H7 (cell line): ENCODE measurements around the gene CSTF2T. TPM values are rescaled to one million over a fixed set of nuclear protein-coding genes. Genes with fewer than 3 reads are reported as not detected.

Experiments used
- DNase-seq: peaks from one replicate; pipeline ENCODE4 v3.0.0; 2012
- H3K27me3 ChIP-seq: 2 replicates; pipeline ENCODE4 v1.6.0; 2011; ENCODE audit warnings: mild to moderate bottlenecking, low read length; ENCODE audit not compliant: control insufficient read depth, insufficient read depth
- H3K36me3 ChIP-seq: replicated peaks from 2 replicates; pipeline ENCODE4 v1.5.1; 2011; ENCODE audit warnings: low read length; ENCODE audit not compliant: control insufficient read depth, insufficient read depth
- H3K4me3 ChIP-seq: 2 replicates; pipeline ENCODE4 v1.5.1; 2011; ENCODE audit warnings: low read depth, mild to moderate bottlenecking, control low read depth, low read length, moderate library complexity; ENCODE audit not compliant: insufficient read depth
- total RNA-seq: library from RNA; depleted of rRNA; stranded (reverse); fragments of >200 nt; shearing (Covaris generic); gene quantifications from 2 replicates; pipeline ENCODE4 v1.2.3, GENCODE V29; 2014

The CSTF2T gene
- total RNA-seq, 1 experiment from 2014 or later = 25.6 TPM

- Histone ChIP-seq H3K4me3 (no peak overlapping the region), H3K36me3 (no peaks in the 10 kb centered on the region), H3K27me3 (no peaks in the 10 kb centered on the region; the same call in 1 of the 2 replicates)
- no peak for DNase-seq
Measured at GRCh38 chr10:51683031-51683691, 16.2 kb downstream of the CSTF2T start.

DNA sequence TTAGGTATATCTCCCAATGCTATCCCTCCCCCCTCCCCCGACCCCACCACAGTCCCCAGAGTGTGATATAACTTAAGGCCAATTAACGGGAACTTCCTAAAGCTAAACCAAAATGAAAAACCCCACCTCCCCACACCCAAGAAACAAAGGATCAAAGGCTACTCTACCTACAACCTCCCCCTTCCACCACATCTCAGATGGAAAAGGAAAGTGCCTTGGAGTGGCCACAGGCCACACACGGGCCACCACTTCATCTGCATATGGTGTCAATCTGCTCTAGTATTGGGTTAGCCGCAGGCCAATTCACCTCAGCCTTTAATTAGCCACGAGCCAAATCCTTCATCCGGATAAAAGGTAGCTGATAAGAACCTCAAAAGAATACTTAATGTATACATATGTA, 19.6 kb downstream of the CSTF2T start:
- H3K27me3 ChIP-seq = no peaks in the 10 kb centered on the region; the same call in 1 of the 2 replicates
- H3K36me3 ChIP-seq = no peaks in the 10 kb centered on the region
- H3K4me3 ChIP-seq = no peak overlapping the region
- DNase-seq = no peak

DNA sequence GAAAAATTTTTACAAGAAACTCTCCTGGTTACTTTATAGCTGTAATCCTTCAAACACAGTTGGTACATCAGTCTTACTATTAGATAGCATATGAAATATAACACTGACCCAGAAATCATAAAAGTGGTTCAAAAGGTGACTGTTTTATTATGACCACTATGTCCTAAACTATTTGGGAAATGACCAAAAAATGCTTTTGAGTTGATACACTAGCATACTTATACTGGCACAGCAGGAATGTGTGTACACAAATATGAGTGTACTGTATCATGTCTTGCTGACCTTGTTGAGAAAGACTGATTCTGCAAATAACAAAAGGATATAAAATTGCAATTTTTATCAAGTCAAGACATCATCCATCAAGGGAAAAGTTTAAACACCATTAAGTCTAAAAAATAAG, 24.3 kb downstream of the CSTF2T start:
- Histone ChIP-seq H3K36me3 (no peaks in the 10 kb centered on the region), H3K4me3 (no peak overlapping the region), H3K27me3 (no peaks in the 10 kb centered on the region)
- no peak for DNase-seq

GRCh38 chr10:51672039-51672535, 27.3 kb downstream of the CSTF2T start:
- Histone ChIP-seq H3K36me3 (no peaks in the 10 kb centered on the region), H3K4me3 (no peak overlapping the region), H3K27me3 (no peaks in the 10 kb centered on the region)
- no peak for DNase-seq

- H3K27me3 ChIP-seq = no peaks in the 10 kb centered on the region
- no peaks in the 10 kb centered on the region for H3K36me3 ChIP-seq
- no peak for DNase-seq
- no peak overlapping the region for H3K4me3 ChIP-seq
Measured at GRCh38 chr10:51669041-51669440, 30.4 kb downstream of the CSTF2T start.

DNA sequence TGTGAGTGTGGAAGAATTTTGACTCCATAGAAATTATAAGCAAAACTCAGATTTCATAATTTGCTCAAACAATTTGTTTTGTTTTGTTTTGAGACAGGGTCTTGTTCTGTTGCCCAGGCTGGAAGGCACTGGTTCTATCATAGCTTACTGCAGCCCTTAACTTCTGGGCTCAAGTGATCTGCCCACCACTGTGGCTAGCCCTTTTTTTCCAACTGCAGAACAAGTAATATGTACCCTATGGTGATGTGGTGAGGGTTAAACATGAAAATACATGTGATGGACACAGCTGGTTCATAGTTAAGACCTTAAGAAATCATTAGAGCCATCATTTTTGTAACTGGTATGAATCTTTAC, 31.1 kb downstream of the CSTF2T start:
- no peak overlapping the region for H3K4me3 ChIP-seq
- no peak for DNase-seq
- no peaks in the 10 kb centered on the region for H3K27me3 ChIP-seq
- no peaks in the 10 kb centered on the region for H3K36me3 ChIP-seq

DNA sequence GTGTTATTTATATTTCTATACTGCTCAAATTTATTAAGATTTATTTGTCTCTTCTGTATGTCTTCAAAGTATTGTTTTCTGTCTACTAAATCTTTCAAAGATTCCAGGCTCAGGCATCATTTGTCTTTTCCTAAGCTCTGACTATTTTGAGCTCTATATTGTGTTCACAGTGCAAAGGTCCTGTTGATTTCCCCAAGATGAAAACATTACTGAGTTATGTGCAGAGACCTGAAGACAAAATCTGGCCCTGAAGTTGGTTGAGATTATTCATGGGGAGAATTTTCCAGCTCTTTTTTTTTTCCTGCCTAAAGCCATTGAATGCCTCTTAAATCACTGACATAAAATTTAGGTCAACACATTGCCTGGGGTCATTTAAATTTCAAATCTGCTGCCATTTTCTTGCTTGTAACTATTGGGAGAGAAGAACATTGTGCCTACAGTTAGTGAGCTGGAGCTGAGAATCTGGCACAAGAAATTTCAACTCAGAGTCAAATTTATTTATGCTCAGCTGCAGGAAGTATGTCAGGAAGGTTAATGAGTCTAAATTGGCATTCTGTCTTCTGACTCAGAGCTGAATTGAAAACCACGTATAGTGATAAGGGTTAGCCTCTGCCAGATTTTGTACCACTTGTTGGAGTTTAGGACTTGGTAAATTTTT, 31.6 kb downstream of the CSTF2T start:
- Histone ChIP-seq H3K36me3 (no peaks in the 10 kb centered on the region), H3K4me3 (no peak overlapping the region), H3K27me3 (no peaks in the 10 kb centered on the region)
- no peak for DNase-seq

GRCh38 chr10:51666456-51666855, 32.9 kb downstream of the CSTF2T start:
- Histone ChIP-seq H3K4me3 (no peak overlapping the region), H3K27me3 (no peaks in the 10 kb centered on the region), H3K36me3 (no peaks in the 10 kb centered on the region)
- no peak for DNase-seq

DNA sequence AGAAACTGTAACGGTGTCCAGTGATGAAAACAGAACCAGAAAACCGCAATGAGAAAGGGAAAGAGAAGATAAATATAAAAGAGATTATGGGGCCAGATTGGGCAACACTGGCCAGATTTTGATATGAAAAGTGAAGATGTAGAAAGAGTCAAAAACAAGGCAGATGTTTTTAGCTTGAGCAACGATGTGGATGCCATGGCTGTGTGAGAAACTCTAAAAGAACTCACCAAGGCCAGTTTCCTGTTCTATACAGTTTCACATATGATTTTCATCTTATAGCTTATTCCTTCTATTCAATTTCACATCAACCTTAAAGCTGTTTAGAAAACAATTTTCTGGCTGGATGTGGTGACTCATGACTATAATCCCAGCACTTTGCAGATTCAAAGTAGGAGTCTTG, 36.3 kb downstream of the CSTF2T start:
- Histone ChIP-seq H3K4me3 (no peak overlapping the region), H3K36me3 (no peaks in the 10 kb centered on the region), H3K27me3 (no peaks in the 10 kb centered on the region)
- DNase-seq = no peak

- Histone ChIP-seq H3K36me3 (no peaks in the 10 kb centered on the region), H3K4me3 (no peak overlapping the region), H3K27me3 (no peaks in the 10 kb centered on the region)
- no peak for DNase-seq
Measured at GRCh38 chr10:51659344-51659743, 40.1 kb downstream of the CSTF2T start.

GRCh38 chr10:51658000-51658399, 41.4 kb downstream of the CSTF2T start:
- Histone ChIP-seq H3K27me3 (no peaks in the 10 kb centered on the region), H3K36me3 (no peaks in the 10 kb centered on the region), H3K4me3 (no peak overlapping the region)
- DNase-seq = no peak

DNA sequence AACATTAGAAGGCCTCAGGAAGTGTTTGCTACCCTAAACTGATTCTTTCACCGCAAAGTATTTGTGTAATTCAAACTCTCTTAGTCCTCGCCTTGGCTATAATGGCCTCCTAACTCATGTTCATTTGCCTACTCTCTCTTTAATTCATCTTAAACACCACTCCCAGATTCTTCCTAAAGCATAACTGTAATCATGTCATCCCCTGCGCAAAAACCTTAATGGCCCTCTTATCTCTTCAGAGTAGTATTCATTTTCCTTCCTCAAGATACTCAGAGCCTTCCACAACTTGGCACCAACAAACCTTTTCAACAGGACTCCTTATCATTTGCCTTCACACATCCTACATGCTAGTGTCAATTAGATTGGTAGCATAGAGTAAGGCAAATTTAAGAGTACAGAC, 42.9 kb downstream of the CSTF2T start:
- DNase-seq = no peak
- Histone ChIP-seq H3K4me3 (no peak overlapping the region), H3K36me3 (no peaks in the 10 kb centered on the region), H3K27me3 (no peaks in the 10 kb centered on the region)

- H3K27me3 ChIP-seq = no peaks in the 10 kb centered on the region
- H3K4me3 ChIP-seq = no peak overlapping the region
- no peak for DNase-seq
- H3K36me3 ChIP-seq = no peaks in the 10 kb centered on the region
Measured at GRCh38 chr10:51654918-51655317, 44.5 kb downstream of the CSTF2T start.

DNA sequence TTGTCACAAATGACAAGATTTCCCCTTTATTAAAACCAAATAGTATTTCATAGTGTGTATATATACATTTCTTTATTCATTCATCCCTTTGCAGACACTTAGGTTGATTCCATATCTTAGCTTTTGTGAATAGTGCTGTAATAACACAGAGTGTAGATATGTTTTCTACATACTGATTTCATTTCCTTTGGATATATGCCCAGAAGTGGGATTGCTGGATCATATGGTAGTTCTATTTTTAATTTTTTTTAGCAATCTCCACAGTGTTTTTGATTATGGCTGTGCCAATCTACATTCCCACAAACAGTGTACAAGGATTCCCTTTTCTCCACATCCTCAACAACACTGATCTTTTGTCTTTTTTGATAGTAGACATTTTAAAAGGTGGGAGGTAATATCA, 46.4 kb downstream of the CSTF2T start:
- no peak for DNase-seq
- Histone ChIP-seq H3K36me3 (no peaks in the 10 kb centered on the region), H3K4me3 (no peak overlapping the region), H3K27me3 (no peaks in the 10 kb centered on the region)

DNA sequence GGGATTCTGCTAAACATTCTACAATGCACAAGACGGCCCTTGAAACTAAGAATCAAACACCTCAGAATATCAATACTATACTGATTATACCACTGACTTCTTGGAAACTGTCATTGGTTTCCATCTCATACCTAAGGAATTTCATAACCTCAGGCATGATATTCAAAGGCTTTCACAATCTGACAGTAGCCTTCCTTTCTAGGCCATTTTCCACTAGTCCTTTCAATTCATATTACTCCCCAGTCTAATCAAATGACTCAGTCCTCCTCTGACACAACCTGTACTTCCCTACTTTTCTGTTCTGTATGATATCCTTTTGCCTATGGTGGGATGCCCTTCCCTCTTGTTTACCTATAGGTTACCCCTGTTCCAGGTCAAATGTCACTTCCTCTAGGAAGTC, 48.3 kb downstream of the CSTF2T start:
- H3K27me3 ChIP-seq = no peaks in the 10 kb centered on the region
- no peak for DNase-seq
- no peaks in the 10 kb centered on the region for H3K36me3 ChIP-seq
- H3K4me3 ChIP-seq = no peak overlapping the region
